Measurements from ENCODE around the gene KIF5C.

- no peak for TF ChIP-seq CTCF (conservative IDR thresholded peaks at IDR 0.05)
- no peak for TF ChIP-seq ZFX (IDR thresholded peaks at IDR 0.05)
Observed at GRCh38 chr2:148882051-148882450, 7.0 kb downstream of the KIF5C start.

All from C4-2B (cell line).